ENCODE results near the gene SDR9C7.

- no peak for TF ChIP-seq FOXM1 (IDR thresholded peaks at IDR 0.05; ENCODE audit: borderline replicate concordance)
- no peak for TF ChIP-seq BHLHE40 (IDR thresholded peaks at IDR 0.05; ENCODE audit: borderline replicate concordance)
- no peak for TF ChIP-seq FOXK2 (IDR thresholded peaks at IDR 0.05)
Measured at GRCh38 chr12:56978397-56979138, 44.4 kb upstream of the SDR9C7 start.

All from HEK293T (cell line).